ENCODE measurements around the gene OTOP3.
A peak's percentile ranks its signal among the peaks of the same experiment; 100 is the strongest.
"Not testable (repeated sequence)": the region's sequence is repeated elsewhere in the genome, so short reads cannot be mapped to it uniquely, and the experiment has no call there.

The OTOP3 gene

DNA sequence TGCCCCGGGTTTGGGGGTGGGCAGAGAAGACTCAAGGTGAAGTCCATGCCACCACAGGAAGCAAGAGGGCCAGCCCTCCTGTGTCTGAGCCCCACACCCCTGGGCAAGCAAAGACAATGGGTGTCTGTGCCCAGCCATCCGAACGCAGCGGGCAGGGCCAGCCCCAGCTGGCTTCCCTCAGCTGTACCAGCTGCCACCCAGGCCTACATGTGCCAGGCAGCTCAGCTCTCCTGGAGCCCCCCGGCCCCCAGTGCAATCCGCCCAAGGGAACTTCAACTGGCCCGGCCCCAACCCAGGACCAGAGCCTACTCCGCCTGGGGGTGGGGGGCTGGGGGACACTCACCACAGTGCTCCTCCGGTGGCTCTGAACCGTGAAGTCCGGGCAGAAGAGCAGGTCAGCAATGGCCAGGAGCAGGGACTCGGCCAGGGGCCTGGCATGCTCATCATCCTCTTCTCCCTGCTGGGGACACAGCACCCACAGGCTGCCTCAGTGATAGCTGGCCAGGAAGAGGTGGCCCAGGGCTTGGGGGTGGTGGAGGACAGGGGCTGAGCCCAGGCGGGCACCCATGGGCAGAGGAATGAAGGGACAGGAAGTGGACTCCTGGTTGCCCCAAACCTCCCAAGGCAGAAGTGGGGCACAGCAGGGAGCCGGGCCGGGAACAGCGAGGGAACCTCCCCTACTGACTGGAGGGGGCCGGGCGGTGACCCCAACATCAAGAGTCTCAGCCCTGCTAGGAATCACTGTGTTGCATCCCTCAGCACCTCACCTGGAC is 27.1 kb downstream of the OTOP3 start:
- DNase-seq (ENCODE audit: low spot score): no peak

- DNase-seq (ENCODE audit: low spot score): no peak
Observed at GRCh38 chr17:74963656-74964055, 28.0 kb downstream of the OTOP3 start.

DNA sequence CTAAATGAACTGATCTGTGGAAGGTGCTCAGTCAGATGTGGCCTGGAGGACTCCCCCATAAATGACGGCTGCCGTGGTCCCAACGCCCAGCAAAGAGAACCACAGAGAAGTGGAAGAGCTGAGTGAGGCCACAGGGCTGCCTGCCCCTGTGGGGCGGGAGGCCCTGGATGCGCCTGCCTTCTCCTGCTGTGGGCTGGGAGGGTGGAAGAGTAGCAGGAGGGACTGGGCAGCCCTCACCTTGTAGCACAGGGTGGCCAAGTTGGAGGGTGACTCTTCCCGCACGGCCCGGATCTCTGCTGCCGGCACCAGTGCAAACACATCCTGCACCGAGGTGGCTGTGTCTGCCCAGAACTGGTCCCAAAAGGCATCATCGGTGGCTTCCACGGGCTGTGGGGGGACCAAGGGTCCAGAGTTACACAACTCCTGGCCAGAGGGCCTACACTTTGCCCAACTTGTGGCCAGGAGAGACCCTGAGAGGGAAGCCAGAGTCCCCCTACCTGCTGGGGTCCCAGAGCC is 28.6 kb downstream of the OTOP3 start:
- no peak for DNase-seq (ENCODE audit: low spot score)

DNA sequence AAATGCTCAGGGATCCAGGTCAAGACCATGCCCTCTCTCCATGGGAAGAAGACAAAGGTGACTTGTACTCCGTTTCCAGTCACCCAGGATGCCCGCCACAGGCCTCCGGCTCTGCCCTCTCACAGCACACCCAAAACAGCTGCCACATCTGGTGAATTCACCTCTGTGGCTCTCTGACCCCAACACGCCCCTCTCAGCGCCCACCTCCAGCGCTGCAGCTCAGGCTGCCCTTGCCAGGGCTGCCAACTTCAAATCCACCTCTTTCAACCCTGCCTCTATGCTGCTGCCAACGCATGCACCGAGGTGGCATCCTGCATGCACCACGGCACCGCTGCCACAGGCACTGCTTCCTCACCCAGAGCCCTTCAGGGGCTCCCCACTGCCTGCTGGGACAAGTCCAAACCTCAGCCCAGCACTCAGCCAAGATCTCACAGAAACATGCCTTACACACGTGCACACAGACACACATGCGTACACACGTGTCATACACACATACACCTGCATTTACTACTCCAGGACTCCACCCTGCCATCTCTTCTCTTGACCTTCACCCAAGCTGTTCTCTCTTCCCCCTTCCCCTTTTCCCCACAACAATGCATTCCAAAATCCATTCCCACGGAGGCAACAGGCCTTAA is 29.4 kb downstream of the OTOP3 start:
- no peak for DNase-seq (ENCODE audit: low spot score)

- DNase-seq (ENCODE audit: low spot score): no peak
Observed at GRCh38 chr17:74968361-74968780, 32.7 kb downstream of the OTOP3 start.

GRCh38 chr17:74969501-74969900 is 33.8 kb downstream of the OTOP3 start:
- DNase-seq (ENCODE audit: low spot score): not testable (repeated sequence)

DNA sequence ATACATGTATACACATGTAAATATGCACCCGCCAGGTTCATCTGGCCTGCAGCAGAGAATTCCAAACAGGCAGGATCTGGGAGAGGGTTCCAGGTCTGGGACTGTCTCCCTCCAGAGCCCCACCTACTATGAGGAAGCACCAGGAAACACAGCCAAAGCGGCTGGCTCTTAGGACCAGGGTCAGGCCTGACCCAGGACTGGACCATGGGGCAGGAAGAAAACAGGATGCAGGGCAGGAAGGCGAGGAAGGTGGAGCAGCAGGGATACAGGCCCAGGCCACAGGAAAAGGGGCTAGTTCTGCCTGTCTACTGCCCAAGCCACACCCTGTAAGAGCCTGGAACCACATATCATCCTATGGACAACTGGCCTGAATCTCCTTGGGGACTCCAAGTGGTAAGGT is 34.7 kb downstream of the OTOP3 start:
- no peak for DNase-seq (ENCODE audit: low spot score)

DNA sequence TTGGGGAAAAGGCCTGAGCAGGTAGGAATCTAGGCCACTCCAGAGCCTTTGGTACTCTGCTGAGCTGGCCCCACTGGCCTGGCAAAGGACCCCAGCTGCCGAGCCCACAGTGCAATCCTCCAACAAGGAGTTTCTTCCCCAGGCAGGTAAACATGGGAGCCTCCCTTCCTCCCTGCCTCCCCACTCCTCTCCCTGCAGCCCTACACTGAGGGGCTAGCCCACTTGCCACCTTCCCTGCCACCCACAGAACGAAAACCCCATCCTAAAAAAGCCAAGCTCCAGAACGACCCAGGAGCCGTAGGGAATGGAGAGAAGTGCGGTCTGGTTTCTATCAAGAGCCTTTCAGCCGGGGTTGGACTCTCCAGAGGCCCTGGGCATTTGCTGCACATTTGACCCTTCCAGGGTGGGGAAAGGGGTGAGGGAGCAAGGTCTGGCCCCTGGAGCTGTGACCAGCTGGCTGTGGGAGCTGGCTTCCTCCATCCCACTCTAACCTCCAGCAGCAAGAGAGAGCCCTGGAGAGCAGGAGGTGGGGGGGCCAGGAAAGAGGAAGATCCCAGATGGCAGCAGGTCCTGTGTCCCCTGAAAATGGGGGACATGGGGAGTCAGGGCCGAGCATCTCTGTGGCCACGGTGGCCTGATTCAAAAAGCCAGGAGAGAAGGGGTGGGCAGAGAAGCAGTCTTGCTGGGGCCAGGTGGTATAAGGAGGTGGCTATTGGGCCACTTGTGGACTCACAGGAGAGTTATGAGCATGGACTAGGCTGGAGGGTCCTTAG is 35.6 kb downstream of the OTOP3 start:
- no peak for DNase-seq (ENCODE audit: low spot score)

DNA sequence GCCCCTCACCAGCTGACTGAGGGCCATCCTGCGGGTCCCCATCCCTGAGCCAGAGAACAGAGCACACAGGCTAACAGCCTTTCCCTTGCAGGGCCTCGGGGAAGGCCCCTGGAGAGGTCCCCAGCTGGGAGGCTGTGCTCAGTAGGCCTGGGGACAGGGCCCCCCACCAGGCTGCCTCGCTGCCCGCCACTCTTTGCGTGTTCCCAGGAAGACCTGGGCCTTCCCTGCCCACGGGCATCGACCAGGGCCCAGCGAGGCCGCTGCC is 36.1 kb downstream of the OTOP3 start:
- no peak for DNase-seq (ENCODE audit: low spot score)

DNA sequence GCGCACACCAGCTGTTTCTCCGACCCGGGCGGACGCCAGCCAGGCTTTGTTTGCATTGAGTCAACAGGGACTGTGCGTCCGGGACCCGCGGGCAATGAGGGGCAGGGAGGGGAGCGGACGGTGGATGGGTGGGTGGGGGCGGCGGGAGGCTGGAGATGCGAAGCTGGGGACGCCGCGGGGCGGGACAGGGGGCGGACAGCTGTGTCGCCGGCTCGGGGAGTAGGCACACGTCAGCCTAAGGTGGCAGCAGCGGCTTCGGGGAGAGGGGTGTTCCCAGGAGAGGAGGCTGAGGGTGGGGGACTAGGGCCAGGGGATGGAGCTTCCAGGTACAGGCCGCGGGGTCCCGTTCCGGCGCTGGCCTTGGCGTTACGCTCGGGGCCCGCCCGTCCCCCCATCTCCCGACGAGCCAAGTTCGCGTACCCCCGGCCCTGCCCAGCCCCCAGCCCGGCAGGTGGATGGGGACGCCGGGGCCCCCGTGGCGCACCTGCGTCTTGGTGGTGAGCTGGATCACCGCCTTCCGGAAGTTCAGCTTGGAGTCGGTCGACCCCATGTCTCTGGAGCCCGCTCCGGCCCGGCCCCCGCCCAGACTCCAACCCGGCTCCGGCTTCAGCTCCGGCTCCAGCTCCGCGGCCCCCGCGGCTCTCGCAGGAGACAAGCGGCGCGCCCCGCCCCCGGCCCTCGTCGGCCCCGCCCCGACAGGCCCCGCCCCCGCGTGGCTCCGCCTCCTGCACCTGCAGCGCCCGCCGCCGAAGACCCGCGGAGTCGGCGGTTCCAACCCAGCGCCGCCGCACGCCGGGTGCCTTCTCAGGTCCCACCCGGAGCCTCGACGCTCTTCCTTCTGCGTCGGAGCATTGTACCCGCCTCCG is 36.6 kb downstream of the OTOP3 start, which contains the start of gene HID1:
Gene HID1, minus strand, starts transcription at position 653 of the 866 bp plus-strand sequence. Its CDS starts 103 bp downstream, at position 550.
- DNase-seq (ENCODE audit: low spot score): peak; percentile 72

DNA sequence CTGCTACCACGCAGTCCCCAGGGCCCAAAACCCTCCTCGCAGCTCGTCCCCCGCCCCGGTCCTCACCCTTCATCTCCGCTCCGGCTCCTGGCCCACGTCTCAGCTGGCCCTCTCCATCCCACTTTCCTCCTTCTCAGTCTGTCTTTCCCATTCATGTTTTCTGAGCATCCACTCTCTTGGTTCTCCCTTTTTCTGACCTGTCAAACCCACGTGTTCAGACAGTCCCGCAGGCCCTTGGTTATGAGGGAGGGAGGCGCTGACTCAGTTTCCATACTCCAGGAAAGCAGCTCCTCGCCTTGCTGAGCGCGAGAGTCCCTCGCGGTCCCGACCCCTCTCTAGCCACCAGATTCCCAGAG is 37.3 kb downstream of the OTOP3 start:
- DNase-seq (ENCODE audit: low spot score): no peak

- no peak for DNase-seq (ENCODE audit: low spot score)
Observed at GRCh38 chr17:74975943-74976342, 40.2 kb downstream of the OTOP3 start.

DNA sequence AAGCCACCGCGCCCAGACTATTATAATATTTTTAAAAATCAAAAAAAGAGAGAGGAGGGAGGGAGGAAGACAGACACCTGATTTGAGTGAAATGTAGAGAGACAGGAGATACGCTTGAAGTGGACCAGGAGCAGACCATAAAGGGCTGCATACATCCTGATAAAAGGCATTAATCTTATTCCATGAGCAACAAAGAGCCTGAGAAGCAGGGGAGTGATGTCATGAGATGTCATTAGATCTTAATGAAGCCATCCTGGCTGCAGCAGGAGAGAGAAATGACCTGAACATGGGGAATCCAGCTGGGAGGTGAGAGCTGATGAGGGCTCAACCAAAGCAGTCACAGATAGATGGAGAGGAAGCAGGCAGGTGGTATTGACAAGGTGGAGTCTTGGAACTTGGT is 42.1 kb downstream of the OTOP3 start:
- no peak for DNase-seq (ENCODE audit: low spot score)

DNA sequence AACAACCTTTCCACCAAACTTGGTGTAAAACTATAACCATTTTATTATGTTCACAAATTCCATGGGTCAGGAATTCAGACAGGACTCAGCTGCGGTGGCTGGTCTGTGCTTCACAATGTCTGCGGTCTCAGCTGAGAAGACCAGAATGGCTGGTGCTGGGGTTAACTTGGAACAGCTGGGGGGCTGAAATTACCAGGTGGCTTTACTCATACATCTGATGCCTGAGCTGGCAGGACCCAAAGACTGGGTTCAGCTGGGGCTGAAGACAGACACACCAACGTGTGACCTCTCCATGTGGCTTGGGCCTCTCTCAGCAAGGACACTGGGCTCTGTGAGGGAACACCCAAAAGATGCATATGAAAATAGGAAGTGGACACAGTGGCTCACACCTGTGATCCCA is 42.5 kb downstream of the OTOP3 start:
- DNase-seq (ENCODE audit: low spot score): no peak

- DNase-seq (ENCODE audit: low spot score): no peak
Observed at GRCh38 chr17:74979408-74980146, 43.9 kb downstream of the OTOP3 start.

DNA sequence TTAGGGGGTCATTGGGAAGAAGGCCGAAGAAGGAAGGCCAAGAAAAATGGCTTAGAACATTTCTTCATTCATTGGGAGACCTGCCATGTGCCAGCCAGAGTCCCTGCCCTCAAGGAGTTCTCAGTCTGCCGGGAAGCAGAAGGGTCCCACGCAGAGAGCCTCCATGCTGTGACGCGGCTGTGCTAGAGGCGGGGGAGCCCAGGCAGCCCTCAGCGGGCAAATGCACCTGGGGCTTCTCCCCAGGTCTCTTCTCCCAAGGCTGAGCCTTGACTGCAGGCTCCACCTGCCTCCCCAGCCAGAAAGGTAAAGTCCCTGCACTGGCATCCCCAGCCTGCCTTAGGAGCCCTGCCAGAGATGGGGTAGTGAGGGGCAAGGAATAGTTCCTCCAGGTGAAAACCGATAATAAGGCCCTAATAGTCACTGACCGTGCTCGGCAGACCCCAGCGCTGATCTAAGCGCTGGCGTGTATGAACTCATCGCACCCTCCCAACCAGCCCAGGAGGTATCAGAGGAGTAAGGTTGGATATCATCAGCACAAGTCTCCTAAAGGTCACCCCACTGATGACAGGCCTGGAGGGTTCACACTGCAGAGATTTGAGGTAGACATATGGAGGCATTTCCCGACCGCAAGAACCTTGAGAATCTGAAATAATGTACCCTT is 45.8 kb downstream of the OTOP3 start:
- no peak for DNase-seq (ENCODE audit: low spot score)

GRCh38 chr17:74981979-74982662 is 46.4 kb downstream of the OTOP3 start:
- DNase-seq (ENCODE audit: low spot score): peak; percentile 82

GRCh38 chr17:74982663-74983313 is 47.1 kb downstream of the OTOP3 start:
- DNase-seq (ENCODE audit: low spot score): not testable (repeated sequence)

- no peak for DNase-seq (ENCODE audit: low spot score)
Observed at GRCh38 chr17:74986206-74986576, 50.5 kb downstream of the OTOP3 start.
